ENCODE measurements around the gene ADIPOQ. TPM values are rescaled to one million over a fixed set of nuclear protein-coding genes. Genes with fewer than 3 reads are reported as not detected.

The ADIPOQ gene
- total and polyA plus RNA-seq, 2 of the 13 experiments (the other 11 are each of a cell fraction or from before 2014, with no cell fraction given): not detected

- TF ChIP-seq HNF1B (CRISPR knock-in tag; IDR thresholded peaks at IDR 0.05) (no peak), SSRP1 (CRISPR knock-in tag; IDR thresholded peaks at IDR 0.05) (no peak), DZIP1 (CRISPR knock-in tag; IDR thresholded peaks at IDR 0.05) (no peak), POLR2AphosphoS5 (IDR thresholded peaks at IDR 0.05; ENCODE audit: low read depth, low read length) (peak; percentile 44; the same call in 1 of the 2 replicates), ARNT2 (CRISPR knock-in tag; IDR thresholded peaks at IDR 0.05; ENCODE audit: low read depth) (no peak), ZNF329 (CRISPR knock-in tag; IDR thresholded peaks at IDR 0.05; ENCODE audit: low read depth) (no peak), ZFP36L2 (CRISPR knock-in tag; IDR thresholded peaks at IDR 0.05) (no peak), HNRNPH1 (optimal IDR thresholded peaks at IDR 0.05; ENCODE audit: low read depth, low read length) (no peak), FUBP1 (CRISPR knock-in tag; IDR thresholded peaks at IDR 0.05; ENCODE audit: borderline replicate concordance) (no peak), ZNF558 (CRISPR knock-in tag; IDR thresholded peaks at IDR 0.05; ENCODE audit: borderline replicate concordance) (no peak), SRF (IDR thresholded peaks at IDR 0.05; ENCODE audit: low read depth, low read length) (no peak), BRCA1 (CRISPR knock-in tag; IDR thresholded peaks at IDR 0.05) (no peak), MXI1 (IDR thresholded peaks at IDR 0.05; ENCODE audit: borderline replicate concordance, low read depth, low read length) (no peak), LCORL (IDR thresholded peaks at IDR 0.05) (no peak), LCORL (CRISPR knock-in tag; IDR thresholded peaks at IDR 0.05) (peak; percentile 26; the same call in 1 of the 2 replicates), KLF13 (CRISPR knock-in tag; IDR thresholded peaks at IDR 0.05) (no peak), SMAD9 (CRISPR knock-in tag; IDR thresholded peaks at IDR 0.05) (no peak), CTCF (CRISPR knock-in tag; IDR thresholded peaks at IDR 0.05) (no peak), IRF1 (CRISPR knock-in tag; IDR thresholded peaks at IDR 0.05; ENCODE audit: low read depth) (no peak), ZBTB20 (CRISPR knock-in tag; IDR thresholded peaks at IDR 0.05; ENCODE audit: borderline replicate concordance, low read depth) (no peak)
Measured at GRCh38 chr3:186826976-186827857, 15.3 kb upstream of the ADIPOQ start (continued).
